Effector memory CD4-positive, alpha-beta T cell (primary cell): ENCODE data around the gene PIK3R5.

ENCODE experiments used
- DNase-seq, 3 donors: peaks; one replicate each; pipeline ENCODE4 v3.0.0-alpha.2; 2020
- H3K27ac ChIP-seq: 2 replicates; pipeline ENCODE4 v1.7.0; 2013; ENCODE audit warnings: mild to moderate bottlenecking, low read length, moderate library complexity; ENCODE audit not compliant: insufficient read depth, poor library complexity, severe bottlenecking
- H3K27me3 ChIP-seq: replicated peaks from 2 replicates; pipeline ENCODE4 v1.7.0; 2013; ENCODE audit warnings: mild to moderate bottlenecking, low read length; ENCODE audit not compliant: insufficient read depth, control insufficient read depth, poor library complexity, severe bottlenecking
- H3K36me3 ChIP-seq: 2 replicates; pipeline ENCODE4 v1.7.0; 2013; ENCODE audit warnings: mild to moderate bottlenecking, low read length, moderate library complexity; ENCODE audit not compliant: control insufficient read depth, insufficient read depth
- H3K4me1 ChIP-seq: 2 replicates; pipeline ENCODE4 v1.7.0; 2013; ENCODE audit warnings: low read length, mild to moderate bottlenecking; ENCODE audit not compliant: control insufficient read depth, insufficient read depth, poor library complexity, severe bottlenecking
- H3K4me3 ChIP-seq: 2 replicates; pipeline ENCODE4 v1.7.0; 2013; ENCODE audit warnings: low read length, low read depth, mild to moderate bottlenecking; ENCODE audit not compliant: insufficient read depth, poor library complexity, severe bottlenecking
- H3K9me3 ChIP-seq: 2 replicates; pipeline ENCODE4 v1.7.0; 2013; ENCODE audit warnings: mild to moderate bottlenecking, low read length, moderate library complexity; ENCODE audit not compliant: control insufficient read depth

Gene PIK3R5

GRCh38 chr17:8873801-8874715, 91.4 kb downstream of the PIK3R5 start:
- H3K36me3 ChIP-seq, result peaks cover 11% of the 10 kb centered on the region
- H3K9me3 ChIP-seq, result no peaks in the 10 kb centered on the region
- no peak overlapping the region for H3K27ac ChIP-seq
- no peaks in the 10 kb centered on the region for H3K27me3 ChIP-seq
- H3K4me3 ChIP-seq, result no peak overlapping the region
- no peak for DNase-seq
- no peaks in the 10 kb centered on the region for H3K4me1 ChIP-seq

- Histone ChIP-seq H3K4me1 (no peaks in the 10 kb centered on the region), H3K27ac (no peak overlapping the region), H3K9me3 (no peaks in the 10 kb centered on the region), H3K36me3 (peaks cover 2% of the 10 kb centered on the region), H3K27me3 (no peaks in the 10 kb centered on the region), H3K4me3 (no peak overlapping the region)
- no peak for DNase-seq
Observed at GRCh38 chr17:8872705-8873435, 92.6 kb downstream of the PIK3R5 start.

- Histone ChIP-seq H3K36me3 (no peaks in the 10 kb centered on the region), H3K4me1 (no peaks in the 10 kb centered on the region), H3K27me3 (no peaks in the 10 kb centered on the region), H3K4me3 (no peak overlapping the region), H3K27ac (no peak overlapping the region), H3K9me3 (no peaks in the 10 kb centered on the region)
- DNase-seq, result no peak
Observed at GRCh38 chr17:8872036-8872704, 93.3 kb downstream of the PIK3R5 start.

GRCh38 chr17:8871081-8871581, 94.4 kb downstream of the PIK3R5 start:
- DNase-seq, result no peak
- no peak overlapping the region for H3K4me3 ChIP-seq

GRCh38 chr17:8870406-8871040, 95.0 kb downstream of the PIK3R5 start:
- no peak overlapping the region for H3K4me3 ChIP-seq
- H3K9me3 ChIP-seq, result no peaks in the 10 kb centered on the region
- no peak for DNase-seq
- H3K4me1 ChIP-seq, result no peaks in the 10 kb centered on the region
- no peaks in the 10 kb centered on the region for H3K36me3 ChIP-seq
- no peaks in the 10 kb centered on the region for H3K27me3 ChIP-seq
- no peak overlapping the region for H3K27ac ChIP-seq

More at GRCh38 chr17:8871081-8871581, 94.4 kb downstream of the PIK3R5 start:
- H3K27ac ChIP-seq, result no peak overlapping the region
- no peaks in the 10 kb centered on the region for H3K9me3 ChIP-seq
- no peaks in the 10 kb centered on the region for H3K27me3 ChIP-seq
- H3K4me1 ChIP-seq, result no peaks in the 10 kb centered on the region
- H3K36me3 ChIP-seq, result no peaks in the 10 kb centered on the region

GRCh38 chr17:8869114-8869815, 96.2 kb downstream of the PIK3R5 start:
- no peak for DNase-seq
- no peaks in the 10 kb centered on the region for H3K27me3 ChIP-seq
- H3K36me3 ChIP-seq, result no peaks in the 10 kb centered on the region
- H3K9me3 ChIP-seq, result no peaks in the 10 kb centered on the region
- H3K4me1 ChIP-seq, result no peaks in the 10 kb centered on the region
- H3K4me3 ChIP-seq, result no peak overlapping the region
- H3K27ac ChIP-seq, result no peak overlapping the region

GRCh38 chr17:8868529-8868951, 97.0 kb downstream of the PIK3R5 start:
- DNase-seq, result no peak
- no peaks in the 10 kb centered on the region for H3K27me3 ChIP-seq
- no peaks in the 10 kb centered on the region for H3K36me3 ChIP-seq
- no peak overlapping the region for H3K4me3 ChIP-seq
- H3K27ac ChIP-seq, result no peak overlapping the region
- no peaks in the 10 kb centered on the region for H3K4me1 ChIP-seq
- no peaks in the 10 kb centered on the region for H3K9me3 ChIP-seq

- Histone ChIP-seq H3K4me1 (no peaks in the 10 kb centered on the region), H3K36me3 (no peaks in the 10 kb centered on the region), H3K27ac (no peak overlapping the region), H3K27me3 (no peaks in the 10 kb centered on the region), H3K9me3 (no peaks in the 10 kb centered on the region), H3K4me3 (no peak overlapping the region)
- no peak for DNase-seq
Observed at GRCh38 chr17:8868092-8868491, 97.4 kb downstream of the PIK3R5 start.

- Histone ChIP-seq H3K27me3 (no peaks in the 10 kb centered on the region), H3K9me3 (no peaks in the 10 kb centered on the region), H3K27ac (no peak within 1 kb of the TSS), H3K4me3 (peak within 1 kb of the TSS; percentile 6), H3K36me3 (no peaks in the 10 kb centered on the region), H3K4me1 (no peaks in the 10 kb centered on the region)
- DNase-seq, result no peak
Observed at GRCh38 chr17:8867361-8867981, 98.0 kb downstream of the PIK3R5 start, which contains the start of gene PIK3R6. Gene PIK3R6, minus strand, starts transcription at chr17:8867674. Its CDS starts 17,880 bp downstream, at chr17:8849794.
